ACC112 (cell line): ENCODE data around the gene HEXA.

ENCODE experiments used
- H2AFZ ChIP-seq: fragments of 200-600 bp; sonication (generic); one replicate; pipeline ENCODE4 v1.6.0; 2017; ENCODE audit warnings: antibody characterized with exemption, low read length; ENCODE audit not compliant: unreplicated experiment
- H3K27ac ChIP-seq: fragments of 200-600 bp; sonication (generic); 2 replicates; pipeline ENCODE4 v1.5.1; 2014; ENCODE audit warnings: low read depth, mild to moderate bottlenecking, antibody characterized with exemption, low read length, moderate library complexity
- H3K27me3 ChIP-seq: fragments of 200-600 bp; sonication (generic); 2 replicates; pipeline ENCODE4 v1.6.1; 2014; ENCODE audit warnings: mild to moderate bottlenecking, antibody characterized with exemption, low read length, moderate library complexity, mixed read lengths; ENCODE audit not compliant: insufficient read depth
- H3K36me3 ChIP-seq: fragments of 200-600 bp; sonication (generic); 2 replicates; pipeline ENCODE4 v1.6.1; 2016; ENCODE audit warnings: mild to moderate bottlenecking, antibody characterized with exemption, low read length, moderate library complexity, mixed read lengths; ENCODE audit not compliant: insufficient read depth
- H3K4me1 ChIP-seq: fragments of 200-600 bp; sonication (generic); one replicate; pipeline ENCODE4 v1.6.1; 2016; ENCODE audit warnings: low read length, mixed read lengths; ENCODE audit not compliant: insufficient read depth, unreplicated experiment, control insufficient read depth
- H3K4me3 ChIP-seq: fragments of 200-600 bp; sonication (generic); 2 replicates; pipeline ENCODE4 v1.5.1; 2014; ENCODE audit warnings: mild to moderate bottlenecking, low read depth, low read length
- H3K79me2 ChIP-seq: fragments of 200-600 bp; sonication (generic); one replicate; pipeline ENCODE4 v1.6.0; 2016; ENCODE audit warnings: low read length; ENCODE audit not compliant: control insufficient read depth, unreplicated experiment, insufficient read depth

The HEXA gene

GRCh38 chr15:72377331-72377730 is 1.5 kb upstream of the HEXA start:
- Histone ChIP-seq H3K36me3 (no peaks in the 10 kb centered on the region), H2AFZ (no peak overlapping the region), H3K79me2 (peaks cover 32% of the 10 kb centered on the region), H3K27ac (no peak overlapping the region), H3K4me3 (no peak overlapping the region), H3K27me3 (peaks cover 4% of the 10 kb centered on the region; the same call in 1 of the 2 replicates), H3K4me1 (peaks cover 9% of the 10 kb centered on the region)

GRCh38 chr15:72375501-72375845 is 341 bp downstream of the HEXA start:
- peaks cover 37% of the 10 kb centered on the region for H3K79me2 ChIP-seq
- peak overlapping the region; percentile 86 for H3K4me3 ChIP-seq
- H3K4me1 ChIP-seq: peaks cover 9% of the 10 kb centered on the region
- no peaks in the 10 kb centered on the region for H3K36me3 ChIP-seq
- peak overlapping the region; percentile 96 for H2AFZ ChIP-seq
- peak overlapping the region; percentile 68 for H3K27ac ChIP-seq
- H3K27me3 ChIP-seq: no peaks in the 10 kb centered on the region

DNA sequence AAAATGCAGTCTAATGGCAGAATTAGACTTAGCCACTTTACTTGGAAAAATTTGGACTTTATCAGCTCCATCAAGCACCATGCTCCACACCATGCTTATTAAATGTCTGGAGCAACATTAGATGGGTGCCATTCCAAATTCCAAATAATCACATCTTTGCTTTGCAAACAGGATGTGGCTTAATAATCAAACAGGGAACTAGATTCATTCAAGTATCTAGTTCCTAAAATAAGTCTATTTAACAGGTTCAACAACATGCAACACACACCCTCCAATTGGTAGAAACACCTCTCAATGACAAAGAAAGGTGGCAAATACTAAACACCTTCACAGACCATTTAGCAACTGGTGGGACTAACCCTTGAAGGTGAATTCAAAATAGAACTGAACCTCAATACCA is 3.5 kb downstream of the HEXA start:
- no peak overlapping the region for H3K27ac ChIP-seq

GRCh38 chr15:72369964-72370363 is 5.8 kb downstream of the HEXA start:
- Histone ChIP-seq H3K36me3 (peaks cover 12% of the 10 kb centered on the region; the same call in 1 of the 2 replicates), H3K27ac (no peak overlapping the region), H3K79me2 (peaks cover 52% of the 10 kb centered on the region), H3K4me3 (no peak overlapping the region), H2AFZ (no peak overlapping the region), H3K4me1 (peaks cover 8% of the 10 kb centered on the region), H3K27me3 (no peaks in the 10 kb centered on the region)

More for the DNA sequence above, 3.5 kb downstream of the HEXA start:
- no peak overlapping the region for H3K4me3 ChIP-seq
- H3K4me1 ChIP-seq: peaks cover 13% of the 10 kb centered on the region
- H3K27me3 ChIP-seq: no peaks in the 10 kb centered on the region
- H3K36me3 ChIP-seq: peaks cover 12% of the 10 kb centered on the region; the same call in 1 of the 2 replicates
- no peak overlapping the region for H2AFZ ChIP-seq
- H3K79me2 ChIP-seq: peaks cover 56% of the 10 kb centered on the region

GRCh38 chr15:72368899-72369298 is 6.9 kb downstream of the HEXA start:
- Histone ChIP-seq H2AFZ (no peak overlapping the region), H3K27ac (no peak overlapping the region), H3K79me2 (peaks cover 44% of the 10 kb centered on the region), H3K36me3 (peaks cover 12% of the 10 kb centered on the region; the same call in 1 of the 2 replicates), H3K4me3 (no peak overlapping the region), H3K4me1 (peaks cover 8% of the 10 kb centered on the region), H3K27me3 (no peaks in the 10 kb centered on the region)

GRCh38 chr15:72368325-72368724 is 7.5 kb downstream of the HEXA start:
- H3K79me2 ChIP-seq: peaks cover 43% of the 10 kb centered on the region

GRCh38 chr15:72365844-72366243 is 10.0 kb downstream of the HEXA start:
- Histone ChIP-seq H3K27ac (no peak overlapping the region), H3K27me3 (no peaks in the 10 kb centered on the region), H3K4me1 (peaks cover 3% of the 10 kb centered on the region), H2AFZ (no peak overlapping the region), H3K36me3 (peaks cover 12% of the 10 kb centered on the region; the same call in 1 of the 2 replicates), H3K79me2 (peaks cover 41% of the 10 kb centered on the region), H3K4me3 (no peak overlapping the region)

More at GRCh38 chr15:72368325-72368724, 7.5 kb downstream of the HEXA start:
- Histone ChIP-seq H3K27ac (no peak overlapping the region), H3K27me3 (no peaks in the 10 kb centered on the region), H3K36me3 (peaks cover 12% of the 10 kb centered on the region; the same call in 1 of the 2 replicates), H2AFZ (no peak overlapping the region), H3K4me3 (no peak overlapping the region), H3K4me1 (peaks cover 8% of the 10 kb centered on the region)

GRCh38 chr15:72361176-72361575 is 14.6 kb downstream of the HEXA start:
- Histone ChIP-seq H2AFZ (no peak overlapping the region), H3K4me1 (peaks cover 19% of the 10 kb centered on the region), H3K4me3 (no peak overlapping the region), H3K27ac (no peak overlapping the region), H3K27me3 (no peaks in the 10 kb centered on the region), H3K79me2 (peaks cover 43% of the 10 kb centered on the region), H3K36me3 (peaks cover 7% of the 10 kb centered on the region; the same call in 1 of the 2 replicates)

GRCh38 chr15:72358650-72359171 is 17.1 kb downstream of the HEXA start:
- Histone ChIP-seq H3K79me2 (peaks cover 35% of the 10 kb centered on the region), H3K4me1 (peaks cover 23% of the 10 kb centered on the region), H3K36me3 (peaks cover 23% of the 10 kb centered on the region; the same call in 1 of the 2 replicates), H2AFZ (no peak overlapping the region), H3K27ac (peak overlapping the region; percentile 36), H3K27me3 (no peaks in the 10 kb centered on the region), H3K4me3 (no peak overlapping the region)

DNA sequence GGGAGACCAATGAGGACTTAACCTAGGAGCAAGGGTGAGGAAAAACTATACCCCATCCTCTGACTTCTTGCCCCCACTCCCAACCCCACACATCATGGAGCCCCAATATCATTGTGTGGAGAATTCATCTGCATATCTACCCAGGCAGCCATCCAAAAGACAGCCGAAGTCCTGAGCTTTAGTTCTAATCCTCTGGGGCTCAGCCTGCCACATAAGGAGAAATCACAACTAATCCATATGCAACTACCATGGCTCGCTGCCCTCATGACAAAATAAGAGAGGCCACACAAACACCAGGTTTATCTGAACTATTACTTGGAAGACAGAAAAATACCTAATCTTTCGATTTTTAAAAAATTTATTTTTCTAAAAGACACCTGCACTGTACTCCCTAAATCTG is 17.7 kb downstream of the HEXA start:
- no peak overlapping the region for H3K4me3 ChIP-seq
- H2AFZ ChIP-seq: no peak overlapping the region
- H3K27me3 ChIP-seq: no peaks in the 10 kb centered on the region
- H3K4me1 ChIP-seq: peaks cover 29% of the 10 kb centered on the region
- H3K36me3 ChIP-seq: peaks cover 27% of the 10 kb centered on the region; the same call in 1 of the 2 replicates
- H3K27ac ChIP-seq: 0 out of 2 replicates have a peak overlapping the region, but pooled peaks have one; percentile 36
- H3K79me2 ChIP-seq: peaks cover 35% of the 10 kb centered on the region

GRCh38 chr15:72354496-72354895 is 21.3 kb downstream of the HEXA start:
- Histone ChIP-seq H3K4me3 (no peak overlapping the region), H3K36me3 (peaks cover 40% of the 10 kb centered on the region), H3K27me3 (no peaks in the 10 kb centered on the region), H2AFZ (no peak overlapping the region), H3K27ac (no peak overlapping the region), H3K4me1 (peaks cover 28% of the 10 kb centered on the region), H3K79me2 (peaks cover 21% of the 10 kb centered on the region)
